ENCODE data around the gene ANKDD1A.

DNA sequence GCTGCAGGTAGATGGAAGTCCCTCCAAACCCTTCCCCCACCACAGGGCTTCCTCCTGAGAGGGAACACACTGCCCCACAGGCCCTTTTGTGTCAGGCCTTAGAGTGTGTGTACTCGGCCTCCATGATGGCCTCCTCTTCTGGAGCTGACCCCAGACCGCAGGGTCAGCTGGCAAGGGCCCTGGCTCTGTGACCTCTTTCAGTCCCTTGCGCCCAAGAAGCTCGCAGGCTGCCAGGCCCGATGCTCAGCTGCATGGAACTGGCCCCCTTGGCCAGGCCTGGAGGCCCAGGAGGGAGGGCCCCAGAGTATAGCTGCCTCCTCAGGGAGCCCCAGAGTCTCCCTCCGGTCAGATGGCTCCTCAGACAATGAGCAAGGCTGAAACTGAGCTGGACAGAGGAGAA is 23.4 kb upstream of the ANKDD1A start:
- TF ChIP-seq CTCF (IDR thresholded peaks at IDR 0.05) (no peak), EP300 (IDR thresholded peaks at IDR 0.05) (no peak), POLR2A (IDR thresholded peaks at IDR 0.05) (no peak), POLR2AphosphoS5 (IDR thresholded peaks at IDR 0.05) (no peak)

Measured in stomach (tissue), 4 donors.